GM19328 (cell line): ENCODE measurements around the gene TTLL5.

ENCODE experiments used
- ATAC-seq: cut with Tn5 transposase; IDR thresholded peaks from one replicate; pipeline ENCODE4 v1.9.1; 2021; ENCODE audit warnings: mild to moderate bottlenecking, moderate library complexity; ENCODE audit not compliant: unreplicated experiment

The TTLL5 gene

GRCh38 chr14:75700295-75700694 is 39.2 kb downstream of the TTLL5 start:
- ATAC-seq, result no peak

- no peak for ATAC-seq
These were observed 41.1 kb downstream of the TTLL5 start for GRCh38 chr14:75702122-75702521.

GRCh38 chr14:75702616-75703261 is 41.7 kb downstream of the TTLL5 start:
- no peak for ATAC-seq

GRCh38 chr14:75703467-75703866 is 42.4 kb downstream of the TTLL5 start:
- no peak for ATAC-seq

GRCh38 chr14:75705014-75705413 is 44.0 kb downstream of the TTLL5 start:
- ATAC-seq, result no peak

GRCh38 chr14:75709207-75709812 is 48.3 kb downstream of the TTLL5 start:
- ATAC-seq, result no peak

- ATAC-seq, result no peak
These were observed 50.2 kb downstream of the TTLL5 start for GRCh38 chr14:75711105-75711795.

GRCh38 chr14:75711796-75712211 is 50.8 kb downstream of the TTLL5 start:
- no peak for ATAC-seq

GRCh38 chr14:75714991-75715390 is 53.9 kb downstream of the TTLL5 start:
- no peak for ATAC-seq

- ATAC-seq, result no peak
These were observed 55.1 kb downstream of the TTLL5 start for GRCh38 chr14:75715926-75716780.

GRCh38 chr14:75717729-75718128 is 56.7 kb downstream of the TTLL5 start:
- ATAC-seq, result no peak

GRCh38 chr14:75718199-75718598 is 57.2 kb downstream of the TTLL5 start:
- ATAC-seq, result no peak

GRCh38 chr14:75720116-75720515 is 59.1 kb downstream of the TTLL5 start:
- ATAC-seq, result no peak

GRCh38 chr14:75720842-75721498 is 59.9 kb downstream of the TTLL5 start:
- ATAC-seq, result no peak

- ATAC-seq, result no peak
These were observed 62.7 kb downstream of the TTLL5 start for GRCh38 chr14:75723716-75724115.

- no peak for ATAC-seq
These were observed 63.6 kb downstream of the TTLL5 start for GRCh38 chr14:75724414-75725204.

GRCh38 chr14:75725481-75725880 is 64.4 kb downstream of the TTLL5 start:
- no peak for ATAC-seq

- ATAC-seq, result no peak
These were observed 65.3 kb downstream of the TTLL5 start for GRCh38 chr14:75726321-75726720.

GRCh38 chr14:75727124-75727523 is 66.1 kb downstream of the TTLL5 start:
- no peak for ATAC-seq

- no peak for ATAC-seq
These were observed 71.8 kb downstream of the TTLL5 start for GRCh38 chr14:75732888-75733287.
